Measurements from ENCODE around the gene DOCK10.
A peak's percentile ranks its signal among the peaks of the same experiment; 100 is the strongest.

DOCK10 gene

DNA sequence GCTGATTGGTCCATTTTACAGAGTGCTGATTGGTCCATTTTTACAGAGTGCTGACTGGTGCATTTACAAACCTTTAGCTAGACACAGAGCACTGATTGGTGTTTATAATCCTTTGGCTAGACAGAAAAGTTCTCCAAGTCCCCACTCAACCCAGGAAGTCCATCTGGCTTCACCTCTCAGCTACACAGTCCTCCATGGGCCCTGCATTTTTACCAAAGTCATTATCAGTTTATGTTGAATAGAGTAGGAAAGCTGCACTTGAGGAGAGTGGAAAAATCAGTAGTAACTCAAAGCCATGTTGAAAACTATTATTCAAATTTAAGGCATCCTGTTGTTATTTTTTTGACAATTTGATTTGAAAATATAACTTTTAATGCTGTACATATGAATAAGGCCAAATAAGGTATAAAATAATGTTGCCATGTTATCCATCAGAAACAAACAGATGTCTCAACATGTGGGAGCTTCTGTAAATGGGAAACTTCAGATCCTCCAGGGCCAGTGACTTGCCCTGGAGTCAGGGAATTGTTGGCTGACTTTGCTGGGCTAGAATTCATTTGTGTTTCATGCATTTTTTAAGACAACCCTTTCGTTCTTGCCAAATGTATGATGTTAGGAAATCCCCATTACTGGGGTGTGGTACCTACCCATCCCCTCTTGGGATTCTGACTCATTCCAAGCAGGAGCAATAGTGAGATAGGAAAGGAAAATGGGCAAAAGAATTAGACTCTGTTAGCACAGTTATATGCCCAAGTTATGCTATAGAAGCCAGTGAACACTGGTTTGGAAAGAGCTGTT, 288.3 kb downstream of the DOCK10 start:
- Histone ChIP-seq H3K9me3 (ENCODE audit: low read length) (peaks cover 11% of the 10 kb centered on the region), H3K27me3 (ENCODE audit: insufficient read depth, low read length) (no peaks in the 10 kb centered on the region), H3K4me3 (ENCODE audit: low read length) (no peak overlapping the region), H2AFZ (ENCODE audit: low read depth, low read length) (no peak overlapping the region), H3K4me1 (ENCODE audit: insufficient read depth, low read length) (no peaks in the 10 kb centered on the region), H3K36me3 (ENCODE audit: insufficient read depth, low read length) (no peaks in the 10 kb centered on the region)

GRCh38 chr2:224751996-224752698, 290.1 kb downstream of the DOCK10 start:
- Histone ChIP-seq H3K9me3 (ENCODE audit: low read length) (peaks cover 2% of the 10 kb centered on the region), H3K4me1 (ENCODE audit: insufficient read depth, low read length) (no peaks in the 10 kb centered on the region), H2AFZ (ENCODE audit: low read depth, low read length) (no peak overlapping the region), H3K27me3 (ENCODE audit: insufficient read depth, low read length) (no peaks in the 10 kb centered on the region), H3K4me3 (ENCODE audit: low read length) (no peak overlapping the region), H3K36me3 (ENCODE audit: insufficient read depth, low read length) (no peaks in the 10 kb centered on the region)

DNA sequence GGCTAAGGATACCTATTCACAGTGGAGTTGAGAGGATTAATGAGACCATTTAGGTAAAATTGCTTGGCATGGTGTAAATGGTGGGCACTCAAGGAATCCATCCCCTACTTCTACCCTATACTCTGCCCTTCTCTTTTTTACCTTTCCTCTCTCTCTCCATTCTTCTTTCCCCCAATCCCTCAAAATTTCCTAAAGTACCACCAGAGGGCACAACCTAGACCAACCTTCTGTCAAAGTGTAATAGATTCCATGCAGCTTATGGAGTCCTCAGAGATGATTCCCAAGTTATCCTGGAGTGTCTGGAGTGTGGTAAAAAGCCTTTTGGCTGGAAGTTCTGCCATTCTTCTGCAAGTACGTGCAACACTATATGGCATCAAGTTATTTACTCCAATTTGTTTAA, 293.1 kb downstream of the DOCK10 start:
- H2AFZ ChIP-seq (ENCODE audit: low read depth, low read length): no peak overlapping the region
- H3K9me3 ChIP-seq (ENCODE audit: low read length): no peaks in the 10 kb centered on the region
- no peaks in the 10 kb centered on the region for H3K36me3 ChIP-seq (ENCODE audit: insufficient read depth, low read length)
- H3K4me1 ChIP-seq (ENCODE audit: insufficient read depth, low read length): no peaks in the 10 kb centered on the region
- H3K4me3 ChIP-seq (ENCODE audit: low read length): no peak overlapping the region
- H3K27me3 ChIP-seq (ENCODE audit: insufficient read depth, low read length): no peaks in the 10 kb centered on the region

DNA sequence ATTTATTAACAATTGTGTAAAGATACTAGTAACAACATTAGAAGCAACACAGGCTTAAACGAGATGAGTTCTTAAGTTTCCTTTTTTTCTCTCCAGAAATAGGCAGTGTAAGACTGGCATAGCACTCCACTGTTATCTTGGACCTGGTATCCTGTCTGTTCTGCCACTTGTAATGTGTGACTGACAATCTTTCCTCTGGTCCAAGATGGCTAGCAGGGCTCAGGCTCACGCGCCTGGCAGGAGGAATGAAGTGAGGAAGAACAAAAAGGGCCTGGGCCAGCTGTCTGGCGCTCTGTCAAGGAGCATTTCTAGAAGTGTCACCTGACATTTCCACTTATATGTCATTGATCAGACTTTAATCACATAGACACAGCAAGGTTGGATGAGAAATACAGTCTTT, 294.5 kb downstream of the DOCK10 start:
- no peaks in the 10 kb centered on the region for H3K27me3 ChIP-seq (ENCODE audit: insufficient read depth, low read length)
- no peaks in the 10 kb centered on the region for H3K4me1 ChIP-seq (ENCODE audit: insufficient read depth, low read length)
- H2AFZ ChIP-seq (ENCODE audit: low read depth, low read length): peak overlapping the region; percentile 4
- H3K4me3 ChIP-seq (ENCODE audit: low read length): no peak overlapping the region
- H3K9me3 ChIP-seq (ENCODE audit: low read length): no peaks in the 10 kb centered on the region
- H3K36me3 ChIP-seq (ENCODE audit: insufficient read depth, low read length): no peaks in the 10 kb centered on the region

DNA sequence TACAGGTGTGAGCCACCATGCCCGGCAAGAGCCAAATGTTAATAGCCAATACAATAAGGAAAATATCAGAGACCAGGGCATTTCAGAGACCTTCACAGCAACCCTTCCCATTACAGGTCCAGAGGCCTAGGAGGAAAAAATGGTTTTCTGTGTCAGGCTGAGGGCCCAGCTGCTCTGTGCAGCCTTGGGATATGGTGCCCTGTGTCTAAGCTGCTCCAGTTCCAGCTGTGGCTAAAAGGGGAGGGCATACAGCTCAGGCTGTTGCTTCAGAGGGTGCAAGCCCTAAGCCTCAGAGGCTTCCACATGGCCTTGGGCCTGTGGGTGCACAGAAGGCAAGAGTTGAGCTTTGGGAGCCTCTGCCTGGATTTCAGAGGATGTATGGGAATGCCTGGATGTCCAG, 306.0 kb downstream of the DOCK10 start:
- Histone ChIP-seq H3K27me3 (ENCODE audit: insufficient read depth, low read length) (no peaks in the 10 kb centered on the region), H3K4me3 (ENCODE audit: low read length) (no peak overlapping the region)

DNA sequence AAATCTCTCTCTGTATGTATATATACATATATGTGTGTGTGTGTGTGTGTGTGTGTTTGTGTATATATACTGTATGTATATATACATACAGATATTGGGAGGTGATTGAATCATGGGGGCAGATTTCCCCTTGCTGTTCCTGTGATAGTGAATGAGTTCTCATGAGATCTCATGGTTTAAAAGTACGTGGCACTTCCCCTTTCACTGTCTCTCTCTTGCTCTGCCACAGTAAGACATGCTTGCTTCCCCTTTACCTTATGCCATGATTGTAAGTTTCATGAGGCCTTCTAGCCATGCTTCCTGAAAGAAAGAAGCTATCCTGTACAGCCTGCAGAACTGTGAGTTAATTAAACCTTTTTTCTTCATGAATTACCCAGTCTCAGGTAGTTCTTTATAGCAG, 307.3 kb downstream of the DOCK10 start:
- Histone ChIP-seq H3K4me3 (ENCODE audit: low read length) (no peak overlapping the region), H3K9me3 (ENCODE audit: low read length) (peaks cover 6% of the 10 kb centered on the region), H2AFZ (ENCODE audit: low read depth, low read length) (no peak overlapping the region), H3K27me3 (ENCODE audit: insufficient read depth, low read length) (no peaks in the 10 kb centered on the region), H3K4me1 (ENCODE audit: insufficient read depth, low read length) (no peaks in the 10 kb centered on the region), H3K36me3 (ENCODE audit: insufficient read depth, low read length) (no peaks in the 10 kb centered on the region)

More for the DNA sequence above, 306.0 kb downstream of the DOCK10 start:
- Histone ChIP-seq H3K9me3 (ENCODE audit: low read length) (peaks cover 6% of the 10 kb centered on the region), H2AFZ (ENCODE audit: low read depth, low read length) (no peak overlapping the region), H3K4me1 (ENCODE audit: insufficient read depth, low read length) (no peaks in the 10 kb centered on the region), H3K36me3 (ENCODE audit: insufficient read depth, low read length) (no peaks in the 10 kb centered on the region)

DNA sequence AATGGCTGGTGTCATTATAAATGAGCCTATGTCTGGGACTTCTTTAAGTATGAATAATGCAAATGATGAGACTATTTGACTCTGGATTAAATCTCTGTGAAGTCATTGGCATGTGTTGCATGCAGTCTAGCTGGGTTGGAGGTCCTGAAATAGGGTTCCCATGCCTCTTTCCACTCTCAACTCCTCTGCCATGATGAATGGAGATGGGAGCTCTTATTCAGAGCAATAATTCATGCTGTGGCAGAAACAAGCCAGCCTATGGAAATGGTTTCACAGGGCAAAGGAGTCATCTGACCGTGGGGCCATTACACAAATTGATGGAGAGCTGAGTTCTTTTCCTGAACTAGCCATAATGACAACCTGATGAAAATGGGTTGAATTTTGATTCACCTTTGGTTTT, 310.6 kb downstream of the DOCK10 start:
- H3K4me3 ChIP-seq (ENCODE audit: low read length): no peak overlapping the region
- H3K9me3 ChIP-seq (ENCODE audit: low read length): peaks cover 7% of the 10 kb centered on the region
- H3K4me1 ChIP-seq (ENCODE audit: insufficient read depth, low read length): no peaks in the 10 kb centered on the region
- no peaks in the 10 kb centered on the region for H3K27me3 ChIP-seq (ENCODE audit: insufficient read depth, low read length)
- no peak overlapping the region for H2AFZ ChIP-seq (ENCODE audit: low read depth, low read length)
- no peaks in the 10 kb centered on the region for H3K36me3 ChIP-seq (ENCODE audit: insufficient read depth, low read length)

DNA sequence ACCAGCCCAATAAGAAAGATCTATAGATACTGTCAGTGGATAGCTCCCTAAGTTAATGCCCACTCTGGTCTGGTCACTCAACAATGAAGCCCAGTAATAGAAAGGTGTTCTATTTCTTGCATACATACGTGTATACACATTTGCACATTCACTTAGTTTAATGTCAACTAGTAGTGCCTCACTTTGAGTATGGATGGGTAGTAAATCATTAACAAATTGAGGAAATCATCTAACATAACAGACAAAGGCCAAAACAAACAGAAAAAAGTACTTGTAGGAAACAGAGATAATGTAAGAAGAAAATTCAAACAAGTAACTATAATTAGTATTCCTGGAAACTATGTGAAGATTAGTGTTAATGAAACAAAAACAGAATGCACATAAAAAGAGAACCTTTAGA, 312.8 kb downstream of the DOCK10 start:
- Histone ChIP-seq H3K9me3 (ENCODE audit: low read length) (peaks cover 2% of the 10 kb centered on the region), H3K4me1 (ENCODE audit: insufficient read depth, low read length) (no peaks in the 10 kb centered on the region), H3K36me3 (ENCODE audit: insufficient read depth, low read length) (no peaks in the 10 kb centered on the region), H2AFZ (ENCODE audit: low read depth, low read length) (no peak overlapping the region), H3K4me3 (ENCODE audit: low read length) (no peak overlapping the region), H3K27me3 (ENCODE audit: insufficient read depth, low read length) (no peaks in the 10 kb centered on the region)

GRCh38 chr2:224724331-224724730, 317.9 kb downstream of the DOCK10 start:
- Histone ChIP-seq H3K27me3 (ENCODE audit: insufficient read depth, low read length) (no peaks in the 10 kb centered on the region), H3K4me3 (ENCODE audit: low read length) (no peak overlapping the region), H3K4me1 (ENCODE audit: insufficient read depth, low read length) (no peaks in the 10 kb centered on the region), H2AFZ (ENCODE audit: low read depth, low read length) (no peak overlapping the region), H3K9me3 (ENCODE audit: low read length) (peaks cover 2% of the 10 kb centered on the region), H3K36me3 (ENCODE audit: insufficient read depth, low read length) (no peaks in the 10 kb centered on the region)

GRCh38 chr2:224723586-224724217, 318.6 kb downstream of the DOCK10 start:
- no peaks in the 10 kb centered on the region for H3K4me1 ChIP-seq (ENCODE audit: insufficient read depth, low read length)

GRCh38 chr2:224722770-224723169, 319.5 kb downstream of the DOCK10 start:
- Histone ChIP-seq H2AFZ (ENCODE audit: low read depth, low read length) (no peak overlapping the region), H3K36me3 (ENCODE audit: insufficient read depth, low read length) (no peaks in the 10 kb centered on the region), H3K4me3 (ENCODE audit: low read length) (no peak overlapping the region), H3K4me1 (ENCODE audit: insufficient read depth, low read length) (no peaks in the 10 kb centered on the region), H3K27me3 (ENCODE audit: insufficient read depth, low read length) (no peaks in the 10 kb centered on the region), H3K9me3 (ENCODE audit: low read length) (peaks cover 2% of the 10 kb centered on the region)

More at GRCh38 chr2:224723586-224724217, 318.6 kb downstream of the DOCK10 start:
- Histone ChIP-seq H2AFZ (ENCODE audit: low read depth, low read length) (no peak overlapping the region), H3K36me3 (ENCODE audit: insufficient read depth, low read length) (no peaks in the 10 kb centered on the region), H3K27me3 (ENCODE audit: insufficient read depth, low read length) (no peaks in the 10 kb centered on the region), H3K9me3 (ENCODE audit: low read length) (peaks cover 2% of the 10 kb centered on the region), H3K4me3 (ENCODE audit: low read length) (no peak overlapping the region)

DNA sequence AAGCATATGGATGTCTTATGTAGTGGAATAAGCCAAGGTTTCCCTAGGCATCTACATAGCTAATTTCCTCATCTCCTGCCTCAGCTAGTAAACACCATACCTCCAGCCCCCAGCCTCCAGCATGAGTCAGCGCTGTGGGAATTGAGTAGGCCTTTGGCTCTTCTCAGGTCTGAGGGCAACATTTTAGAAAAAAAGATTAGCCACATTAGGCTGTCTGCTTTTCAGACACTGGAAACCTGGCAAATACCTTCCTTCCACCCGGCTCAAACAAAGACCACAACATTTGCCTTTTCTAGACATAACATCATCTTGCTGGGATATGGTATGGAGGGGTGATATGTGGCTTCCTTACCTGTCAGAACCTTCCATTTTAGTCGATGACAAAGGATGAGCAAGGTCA, 320.0 kb downstream of the DOCK10 start:
- Histone ChIP-seq H2AFZ (ENCODE audit: low read depth, low read length) (no peak overlapping the region), H3K9me3 (ENCODE audit: low read length) (peaks cover 2% of the 10 kb centered on the region), H3K4me3 (ENCODE audit: low read length) (no peak overlapping the region), H3K4me1 (ENCODE audit: insufficient read depth, low read length) (no peaks in the 10 kb centered on the region), H3K36me3 (ENCODE audit: insufficient read depth, low read length) (no peaks in the 10 kb centered on the region), H3K27me3 (ENCODE audit: insufficient read depth, low read length) (no peaks in the 10 kb centered on the region)

GRCh38 chr2:224716921-224717320, 325.3 kb downstream of the DOCK10 start:
- no peaks in the 10 kb centered on the region for H3K36me3 ChIP-seq (ENCODE audit: insufficient read depth, low read length)
- no peak overlapping the region for H3K4me3 ChIP-seq (ENCODE audit: low read length)
- no peaks in the 10 kb centered on the region for H3K27me3 ChIP-seq (ENCODE audit: insufficient read depth, low read length)
- H3K9me3 ChIP-seq (ENCODE audit: low read length): no peaks in the 10 kb centered on the region
- H2AFZ ChIP-seq (ENCODE audit: low read depth, low read length): no peak overlapping the region
- H3K4me1 ChIP-seq (ENCODE audit: insufficient read depth, low read length): no peaks in the 10 kb centered on the region

Measured in neuron (in vitro differentiated cells).